ENCODE data around the gene MST1.

MST1 gene

DNA sequence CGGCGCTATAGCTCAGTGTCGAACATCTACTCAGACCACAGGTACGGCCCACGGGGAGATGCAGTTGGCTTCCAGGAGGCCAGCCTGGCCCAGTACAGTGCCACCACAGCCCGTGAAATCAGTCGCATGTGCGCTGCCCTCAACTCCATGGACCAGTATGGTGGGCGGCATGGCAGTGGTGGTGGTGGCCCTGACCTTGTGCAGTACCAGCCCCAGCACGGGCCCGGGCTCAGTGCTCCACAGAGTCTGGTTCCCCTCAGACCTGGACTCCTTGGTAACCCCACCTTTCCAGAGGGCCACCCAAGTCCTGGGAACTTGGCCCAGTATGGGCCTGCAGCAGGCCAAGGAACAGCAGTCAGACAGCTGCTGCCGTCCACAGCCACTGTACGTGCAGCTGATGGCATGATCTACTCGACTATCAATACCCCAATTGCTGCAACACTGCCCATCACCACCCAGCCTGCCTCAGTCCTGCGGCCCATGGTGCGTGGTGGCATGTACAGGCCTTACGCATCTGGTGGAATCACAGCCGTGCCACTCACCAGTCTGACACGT is 33.5 kb downstream of the MST1 start:
- DNase-seq (ENCODE audit: low read depth), result no peak

- DNase-seq (ENCODE audit: low read depth), result no peak
These were observed 34.2 kb downstream of the MST1 start for GRCh38 chr3:49654955-49655556.

DNA sequence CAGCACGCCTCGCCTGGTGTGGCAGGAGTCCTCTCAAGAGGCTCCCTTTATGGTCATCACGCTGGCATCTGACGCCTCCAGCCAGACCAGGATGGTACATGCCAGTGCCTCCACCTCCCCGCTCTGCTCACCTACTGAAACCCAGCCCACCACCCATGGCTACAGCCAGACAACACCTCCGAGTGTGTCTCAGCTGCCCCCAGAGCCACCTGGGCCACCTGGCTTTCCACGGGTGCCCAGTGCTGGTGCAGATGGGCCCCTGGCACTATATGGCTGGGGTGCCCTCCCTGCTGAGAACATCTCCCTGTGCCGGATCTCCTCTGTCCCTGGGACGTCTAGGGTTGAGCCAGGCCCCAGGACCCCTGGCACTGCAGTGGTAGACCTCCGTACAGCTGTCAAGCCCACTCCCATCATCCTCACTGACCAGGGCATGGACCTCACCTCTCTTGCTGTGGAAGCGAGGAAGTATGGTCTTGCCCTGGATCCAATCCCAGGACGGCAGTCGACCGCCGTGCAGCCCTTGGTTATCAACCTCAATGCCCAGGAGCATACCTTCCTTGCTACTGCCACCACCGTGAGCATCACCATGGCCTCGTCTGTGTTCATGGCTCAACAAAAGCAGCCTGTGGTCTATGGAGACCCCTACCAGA is 35.0 kb downstream of the MST1 start:
- DNase-seq (ENCODE audit: low read depth), result no peak

DNA sequence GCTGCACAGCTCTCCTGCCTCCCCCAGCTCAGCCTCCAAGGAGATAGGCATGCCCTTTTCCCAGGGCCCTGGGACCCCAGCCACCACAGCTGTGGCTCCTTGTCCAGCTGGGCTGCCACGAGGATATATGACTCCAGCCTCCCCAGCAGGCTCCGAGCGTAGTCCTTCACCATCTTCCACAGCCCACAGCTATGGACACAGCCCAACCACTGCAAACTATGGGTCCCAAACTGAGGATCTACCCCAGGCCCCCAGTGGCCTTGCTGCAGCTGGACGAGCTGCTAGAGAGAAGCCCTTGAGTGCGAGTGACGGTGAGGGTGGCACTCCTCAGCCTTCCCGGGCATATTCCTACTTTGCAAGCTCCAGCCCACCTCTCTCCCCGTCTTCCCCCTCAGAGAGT is 35.7 kb downstream of the MST1 start:
- no peak for DNase-seq (ENCODE audit: low read depth)

DNA sequence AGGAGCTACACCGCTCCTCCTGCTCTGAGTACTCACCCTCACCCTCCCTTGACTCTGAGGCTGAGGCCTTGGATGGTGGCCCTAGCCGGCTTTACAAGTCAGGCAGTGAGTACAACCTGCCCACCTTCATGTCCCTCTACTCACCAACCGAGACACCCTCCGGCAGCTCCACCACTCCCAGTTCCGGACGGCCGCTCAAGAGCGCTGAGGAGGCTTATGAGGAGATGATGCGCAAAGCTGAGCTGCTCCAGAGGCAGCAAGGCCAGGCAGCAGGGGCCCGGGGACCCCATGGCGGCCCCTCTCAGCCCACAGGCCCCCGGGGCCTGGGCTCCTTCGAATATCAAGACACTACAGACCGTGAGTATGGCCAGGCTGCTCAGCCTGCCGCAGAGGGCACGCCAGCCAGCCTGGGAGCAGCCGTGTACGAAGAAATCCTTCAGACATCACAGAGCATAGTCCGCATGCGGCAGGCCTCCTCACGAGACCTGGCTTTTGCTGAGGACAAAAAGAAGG is 36.3 kb downstream of the MST1 start:
- no peak for DNase-seq (ENCODE audit: low read depth)

GRCh38 chr3:49652218-49652902 is 36.9 kb downstream of the MST1 start:
- no peak for DNase-seq (ENCODE audit: low read depth)

GRCh38 chr3:49650637-49651036 is 38.6 kb downstream of the MST1 start:
- DNase-seq (ENCODE audit: low read depth), result no peak

DNA sequence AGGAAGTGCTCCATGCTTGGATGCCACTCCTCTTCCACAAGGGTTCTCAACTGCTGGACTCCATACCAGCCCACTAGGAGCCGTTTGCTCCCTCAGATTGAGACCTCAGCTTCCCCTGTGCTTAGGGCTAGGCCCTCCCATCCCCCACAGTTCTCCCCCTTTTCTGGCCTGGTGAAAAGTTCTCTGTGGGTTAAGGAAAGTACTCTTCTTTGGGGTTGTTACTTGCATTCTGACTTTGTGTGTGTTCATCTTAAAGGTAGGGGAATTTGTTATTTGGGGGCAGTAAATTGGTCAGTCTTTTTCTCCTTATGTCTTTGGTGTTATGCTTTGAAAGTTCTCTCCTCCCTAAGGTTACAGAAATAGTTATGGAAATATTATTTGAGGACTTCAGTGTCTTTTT is 39.1 kb downstream of the MST1 start:
- DNase-seq (ENCODE audit: low read depth), result no peak

- DNase-seq (ENCODE audit: low read depth), result no peak
These were observed 39.7 kb downstream of the MST1 start for GRCh38 chr3:49649576-49649975.

- no peak for DNase-seq (ENCODE audit: low read depth)
These were observed 40.8 kb downstream of the MST1 start for GRCh38 chr3:49648354-49649019.

DNA sequence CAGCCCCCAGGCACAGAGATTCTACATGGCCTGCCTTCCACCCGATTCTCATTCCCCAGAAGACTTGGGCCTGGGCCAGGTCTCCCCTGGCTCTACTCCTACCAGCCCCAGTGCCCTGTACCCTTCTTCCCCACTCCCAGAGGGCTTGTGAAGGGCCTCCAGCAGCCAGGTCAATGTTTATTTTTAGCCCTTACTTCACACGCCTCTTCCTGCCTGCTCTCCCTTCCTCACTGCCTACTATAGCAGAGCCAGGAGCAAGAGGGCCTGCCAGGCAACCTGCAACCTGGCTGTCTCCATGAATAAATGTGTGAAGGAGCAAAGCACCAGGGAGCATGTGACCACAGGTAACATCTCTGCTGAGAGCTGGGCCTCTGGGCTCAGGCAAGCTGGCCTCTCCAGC is 41.5 kb downstream of the MST1 start:
- no peak for DNase-seq (ENCODE audit: low read depth)

DNA sequence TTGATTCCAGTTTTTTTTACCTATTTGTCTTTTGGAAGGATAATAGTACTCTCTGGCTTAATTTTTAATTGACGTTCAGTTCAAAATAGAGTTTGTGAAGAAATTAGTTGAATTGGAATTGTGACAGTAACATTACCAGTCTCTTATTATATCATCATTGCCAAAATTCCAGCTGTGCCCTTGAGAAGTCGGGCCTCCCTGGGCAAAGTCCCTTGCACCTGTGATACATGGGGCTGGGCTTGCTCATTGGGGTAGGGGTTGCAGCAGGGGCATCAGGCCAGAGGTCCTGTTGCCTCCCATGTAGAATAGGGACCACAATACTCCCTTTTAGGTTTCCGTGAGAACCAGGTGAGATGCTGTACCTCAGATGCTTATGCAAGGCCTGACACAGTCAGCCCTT is 43.0 kb downstream of the MST1 start:
- DNase-seq (ENCODE audit: low read depth), result no peak

DNA sequence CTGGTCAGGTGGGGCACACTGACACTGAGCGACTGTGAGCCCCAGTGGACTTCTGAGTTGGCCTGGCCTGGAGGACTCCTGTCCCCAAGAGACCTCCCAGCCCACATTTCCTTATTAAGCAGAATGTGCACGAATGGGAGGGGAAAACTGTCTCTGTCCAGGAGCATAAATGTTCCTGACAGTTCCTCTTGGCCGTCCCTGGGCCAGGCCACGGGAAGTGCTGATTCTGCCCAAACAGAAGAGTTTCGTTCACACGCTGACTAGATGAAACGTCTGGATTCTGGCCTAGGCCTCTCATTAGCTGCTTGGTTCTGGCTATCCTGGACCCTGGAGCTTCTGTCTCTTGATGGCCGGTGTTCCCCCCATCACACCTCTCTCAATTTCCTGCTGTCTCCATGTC is 44.6 kb downstream of the MST1 start:
- no peak for DNase-seq (ENCODE audit: low read depth)

DNA sequence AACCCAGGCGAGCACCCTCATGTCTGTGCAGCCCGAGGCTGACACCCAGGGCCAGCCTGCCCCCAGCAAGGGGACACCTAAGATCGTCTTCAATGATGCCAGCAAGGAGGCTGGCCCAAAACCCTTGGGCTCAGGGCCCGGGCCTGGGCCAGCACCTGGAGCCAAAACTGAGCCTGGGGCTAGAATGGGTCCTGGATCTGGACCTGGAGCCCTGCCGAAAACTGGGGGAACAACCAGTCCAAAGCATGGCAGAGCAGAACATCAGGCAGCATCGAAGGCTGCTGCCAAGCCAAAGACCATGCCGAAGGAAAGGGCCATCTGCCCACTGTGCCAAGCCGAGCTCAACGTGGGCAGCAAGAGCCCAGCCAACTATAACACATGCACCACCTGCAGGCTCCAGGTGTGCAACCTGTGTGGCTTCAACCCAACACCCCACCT is 46.5 kb downstream of the MST1 start:
- no peak for DNase-seq (ENCODE audit: low read depth)

DNA sequence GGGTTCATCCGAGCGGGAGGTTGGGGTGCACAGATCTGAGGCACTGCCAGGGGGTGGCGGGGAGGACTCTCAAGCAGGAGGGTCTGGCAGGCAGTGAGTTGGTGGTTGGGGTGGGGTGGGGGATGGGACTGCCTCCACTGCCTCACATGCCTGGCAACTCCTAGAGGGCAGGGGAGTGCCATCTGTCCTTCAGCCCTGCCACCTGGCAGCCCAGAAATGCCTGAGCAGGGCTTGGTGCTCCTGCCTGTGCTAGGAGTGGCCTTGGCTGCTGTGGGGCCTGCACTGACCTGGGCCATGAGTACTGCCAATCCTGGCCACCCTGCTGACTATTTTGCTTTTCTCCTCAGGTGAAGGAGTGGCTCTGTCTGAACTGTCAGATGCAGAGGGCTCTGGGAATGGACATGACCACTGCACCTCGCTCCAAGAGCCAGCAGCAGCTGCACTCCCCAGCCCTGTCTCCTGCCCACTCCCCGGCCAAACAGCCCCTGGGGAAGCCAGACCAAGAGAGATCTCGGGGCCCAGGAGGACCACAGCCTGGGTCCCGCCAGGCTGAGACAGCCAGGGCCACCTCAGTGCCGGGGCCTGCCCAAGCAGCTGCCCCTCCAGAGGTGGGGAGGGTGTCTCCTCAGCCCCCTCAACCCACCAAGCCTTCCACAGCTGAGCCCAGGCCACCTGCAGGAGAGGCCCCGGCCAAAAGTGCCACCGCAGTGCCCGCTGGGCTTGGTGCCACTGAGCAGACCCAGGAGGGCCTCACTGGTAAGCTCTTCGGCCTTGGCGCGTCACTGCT is 47.2 kb downstream of the MST1 start:
- DNase-seq (ENCODE audit: low read depth), result no peak

DNA sequence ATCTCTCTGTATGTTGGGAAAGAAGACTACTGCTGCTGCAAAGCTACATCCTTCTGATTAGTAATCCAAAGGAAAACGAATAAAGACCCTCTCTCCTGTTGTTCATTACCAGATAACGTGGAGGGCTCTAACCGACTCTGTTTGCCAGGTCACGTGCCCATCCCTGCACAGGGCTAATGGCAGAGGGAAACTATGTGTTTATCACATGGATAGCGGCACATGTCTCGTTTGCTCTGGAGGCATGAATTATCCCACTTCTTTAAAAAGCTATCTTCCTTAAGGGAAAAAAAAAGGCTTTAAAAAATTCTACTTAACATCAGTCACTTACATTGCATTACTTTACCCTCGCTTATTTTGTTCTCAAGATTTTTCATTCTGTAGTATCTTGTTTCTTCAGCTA is 48.0 kb downstream of the MST1 start:
- no peak for DNase-seq (ENCODE audit: low read depth)

DNA sequence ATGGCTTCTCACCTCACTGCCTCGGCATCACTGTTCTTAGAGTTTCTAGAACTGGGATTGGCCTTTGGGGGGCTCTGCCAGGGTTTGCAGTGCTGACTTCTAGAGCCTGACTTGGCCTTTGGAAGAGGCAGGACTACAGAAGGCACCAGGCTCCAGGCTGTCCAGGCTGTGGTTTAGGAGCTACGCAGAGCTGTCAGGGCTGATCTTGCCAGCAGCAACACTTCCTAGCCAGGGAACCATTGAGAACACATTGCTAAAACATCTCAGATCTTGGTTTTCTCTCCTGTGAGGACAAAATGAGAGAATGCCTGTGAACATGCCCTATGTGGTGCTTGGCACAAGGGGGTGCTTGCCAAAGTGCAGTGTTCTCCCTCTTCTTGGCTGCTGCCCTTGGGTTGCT is 49.7 kb downstream of the MST1 start:
- DNase-seq (ENCODE audit: low read depth), result no peak

DNA sequence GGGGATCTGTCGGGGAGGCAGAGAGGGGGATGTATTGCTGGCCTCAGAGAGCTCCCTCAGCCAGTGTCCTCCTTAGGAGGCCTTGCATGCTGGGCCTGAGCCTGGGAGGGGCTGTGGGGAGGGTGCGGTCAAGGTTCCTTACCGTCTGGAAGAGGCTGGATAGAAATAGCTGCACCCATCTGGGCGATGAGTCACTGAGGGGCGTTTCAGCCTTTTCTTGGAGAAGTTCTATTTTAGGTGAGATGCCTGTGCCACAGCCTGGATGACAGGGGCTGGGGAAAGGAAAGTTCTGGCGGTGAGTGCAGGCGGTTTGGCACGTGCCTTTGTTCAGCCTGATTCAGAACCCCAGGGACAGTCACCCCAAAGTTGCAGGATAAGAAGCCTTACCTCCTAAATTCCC is 50.8 kb downstream of the MST1 start:
- no peak for DNase-seq (ENCODE audit: low read depth)

- DNase-seq (ENCODE audit: low read depth), result no peak
These were observed 52.2 kb downstream of the MST1 start for GRCh38 chr3:49636883-49637609.

- no peak for DNase-seq (ENCODE audit: low read depth)
These were observed 54.5 kb downstream of the MST1 start for GRCh38 chr3:49634736-49635135.

Data from activated T-cell treated with anti-CD3 and anti-CD28 coated beads for 24 hours (primary cell).